Tibial nerve (tissue), 3 donors: ENCODE measurements around the gene IKZF1.

Source experiments
- POLR2A ChIP-seq, 2 donors: fragments of 450-650 bp; IDR thresholded peaks; one replicate each; pipeline ENCODE4 v1.6.1; 2017; ENCODE audit warnings: antibody characterized with exemption in 2 of 2, mild to moderate bottlenecking in 2 of 2, moderate library complexity in 2 of 2
- TF ChIP-seq, protein P1 (sequence below), 5 experiments: fragments of 200-600 bp in 3 of 5; fragments of 450-650 bp in 2 of 5; sonication (generic) in 3 of 5; IDR thresholded peaks; one replicate each; pipeline ENCODE4 v1.5.1; 2016 to 2019; ENCODE audit warnings: antibody characterized with exemption in 5 of 5, mild to moderate bottlenecking in 3 of 5, moderate library complexity in 2 of 5

GRCh38 chr7:50352282-50352681 is 47.8 kb downstream of the IKZF1 start:
- TF ChIP-seq POLR2A (IDR thresholded peaks at IDR 0.05): no peak
- TF ChIP-seq, protein P1, sequence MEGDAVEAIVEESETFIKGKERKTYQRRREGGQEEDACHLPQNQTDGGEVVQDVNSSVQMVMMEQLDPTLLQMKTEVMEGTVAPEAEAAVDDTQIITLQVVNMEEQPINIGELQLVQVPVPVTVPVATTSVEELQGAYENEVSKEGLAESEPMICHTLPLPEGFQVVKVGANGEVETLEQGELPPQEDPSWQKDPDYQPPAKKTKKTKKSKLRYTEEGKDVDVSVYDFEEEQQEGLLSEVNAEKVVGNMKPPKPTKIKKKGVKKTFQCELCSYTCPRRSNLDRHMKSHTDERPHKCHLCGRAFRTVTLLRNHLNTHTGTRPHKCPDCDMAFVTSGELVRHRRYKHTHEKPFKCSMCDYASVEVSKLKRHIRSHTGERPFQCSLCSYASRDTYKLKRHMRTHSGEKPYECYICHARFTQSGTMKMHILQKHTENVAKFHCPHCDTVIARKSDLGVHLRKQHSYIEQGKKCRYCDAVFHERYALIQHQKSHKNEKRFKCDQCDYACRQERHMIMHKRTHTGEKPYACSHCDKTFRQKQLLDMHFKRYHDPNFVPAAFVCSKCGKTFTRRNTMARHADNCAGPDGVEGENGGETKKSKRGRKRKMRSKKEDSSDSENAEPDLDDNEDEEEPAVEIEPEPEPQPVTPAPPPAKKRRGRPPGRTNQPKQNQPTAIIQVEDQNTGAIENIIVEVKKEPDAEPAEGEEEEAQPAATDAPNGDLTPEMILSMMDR (IDR thresholded peaks at IDR 0.05): no peak
